Tibial nerve (tissue), 3 donors: ENCODE data around the gene PNPO.

Experiments used
- CTCF ChIP-seq, 5 experiments: fragments of 200-600 bp in 3 of 5; fragments of 450-650 bp in 2 of 5; sonication (generic) in 3 of 5; IDR thresholded peaks; one replicate each; pipeline ENCODE4 v1.5.1; 2016 to 2019; ENCODE audit warnings: antibody characterized with exemption in 5 of 5, mild to moderate bottlenecking in 3 of 5, moderate library complexity in 2 of 5
- POLR2A ChIP-seq, 2 donors: fragments of 450-650 bp; IDR thresholded peaks; one replicate each; pipeline ENCODE4 v1.6.1; 2017; ENCODE audit warnings: antibody characterized with exemption in 2 of 2, mild to moderate bottlenecking in 2 of 2, moderate library complexity in 2 of 2

DNA sequence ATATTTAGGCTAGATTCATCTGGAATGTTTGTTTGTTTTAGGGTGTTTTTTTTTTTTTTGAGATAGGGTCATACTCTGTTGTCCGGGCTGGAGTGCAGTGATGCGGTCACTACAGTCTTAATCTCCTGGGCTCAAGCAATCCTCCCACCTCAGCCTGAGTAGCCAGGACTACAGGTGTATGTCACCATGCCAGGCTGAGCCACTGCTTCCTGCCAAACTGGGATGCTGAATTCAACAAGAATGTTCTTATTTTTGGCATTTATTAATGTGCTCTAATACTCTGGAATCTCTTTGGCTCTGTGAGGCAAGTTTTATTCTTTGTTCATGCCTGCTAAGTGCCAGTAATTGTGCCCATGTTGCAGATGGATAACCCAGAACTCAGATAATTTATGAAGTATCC is 23.8 kb upstream of the PNPO start:
- TF ChIP-seq CTCF (IDR thresholded peaks at IDR 0.05) (no peak), POLR2A (IDR thresholded peaks at IDR 0.05) (no peak)
